GM19452 (cell line): Measurements from ENCODE around the gene TRRAP.

Experiments
- ATAC-seq: cut with Tn5 transposase; IDR thresholded peaks from one replicate; pipeline ENCODE4 v1.9.1; 2021; ENCODE audit not compliant: unreplicated experiment

Gene TRRAP

DNA sequence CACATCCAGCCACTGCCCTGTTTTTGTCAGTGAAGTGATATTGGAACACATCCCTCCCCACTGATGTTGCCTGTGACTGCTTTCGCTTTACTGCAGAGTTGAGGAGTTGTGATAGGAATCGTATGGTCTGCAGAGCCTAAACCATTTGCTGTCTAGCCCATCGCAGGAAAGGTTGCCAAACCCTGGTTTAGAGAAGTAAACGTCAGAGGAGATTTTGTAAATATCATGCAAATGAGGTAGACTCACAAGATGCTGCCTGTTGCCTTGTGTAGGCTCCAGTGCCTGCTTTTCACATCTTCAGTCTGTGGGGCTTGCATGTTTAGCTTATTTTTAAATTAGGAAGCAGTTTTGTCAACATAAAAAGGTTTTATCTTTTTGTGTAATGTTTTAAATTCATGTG is 107.1 kb downstream of the TRRAP start:
- no peak for ATAC-seq

DNA sequence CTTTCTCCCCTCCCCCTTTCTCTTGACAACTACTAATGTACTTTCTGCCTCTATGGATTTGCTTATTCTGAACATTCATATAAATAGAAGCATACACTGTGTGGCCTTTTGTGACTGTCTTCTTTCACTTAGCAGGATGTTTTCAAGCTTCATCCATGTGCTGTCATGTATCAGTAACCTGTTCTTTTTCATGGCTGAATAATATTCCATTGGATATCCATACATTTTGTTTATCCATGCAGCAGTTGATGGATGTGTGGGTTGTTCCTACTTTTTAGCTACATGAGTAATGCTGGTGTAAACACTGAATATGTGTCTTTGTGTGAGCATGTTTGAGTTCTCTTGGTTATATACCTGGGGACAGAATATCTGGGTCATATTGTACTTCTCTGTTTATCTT is 107.6 kb downstream of the TRRAP start:
- ATAC-seq, result no peak

DNA sequence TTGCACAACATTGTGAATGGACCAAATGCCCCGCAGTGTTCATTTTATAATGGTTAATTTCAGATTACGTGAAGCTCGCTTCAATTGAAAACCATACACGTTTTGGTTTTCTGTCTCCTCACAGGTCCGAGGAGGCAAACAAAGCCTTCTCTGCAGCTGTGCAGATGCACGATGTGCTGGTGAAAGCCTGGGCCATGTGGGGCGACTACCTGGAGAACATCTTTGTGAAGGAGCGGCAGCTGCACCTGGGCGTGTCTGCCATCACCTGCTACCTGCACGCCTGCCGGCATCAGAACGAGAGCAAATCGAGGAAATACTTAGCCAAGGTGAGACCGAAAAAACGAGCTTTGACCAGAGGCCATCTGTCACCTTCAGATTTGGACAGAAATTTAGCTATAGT is 110.3 kb downstream of the TRRAP start:
- ATAC-seq, result no peak

DNA sequence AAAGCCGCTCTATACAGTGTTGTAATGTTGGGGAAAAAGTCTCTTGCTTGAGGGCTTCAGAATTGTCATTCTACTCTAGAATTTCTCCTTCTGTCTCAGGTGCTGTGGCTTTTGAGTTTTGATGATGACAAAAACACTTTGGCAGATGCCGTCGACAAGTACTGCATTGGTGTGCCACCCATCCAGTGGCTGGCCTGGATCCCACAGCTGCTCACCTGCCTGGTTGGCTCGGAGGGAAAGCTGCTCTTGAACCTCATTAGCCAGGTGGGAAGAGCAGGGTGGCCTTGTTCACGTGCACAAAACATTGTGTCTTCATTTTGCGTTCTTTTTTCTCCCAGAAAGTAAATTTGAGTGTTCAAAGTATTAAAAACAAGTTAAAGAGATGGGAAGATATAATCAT is 112.0 kb downstream of the TRRAP start:
- no peak for ATAC-seq

DNA sequence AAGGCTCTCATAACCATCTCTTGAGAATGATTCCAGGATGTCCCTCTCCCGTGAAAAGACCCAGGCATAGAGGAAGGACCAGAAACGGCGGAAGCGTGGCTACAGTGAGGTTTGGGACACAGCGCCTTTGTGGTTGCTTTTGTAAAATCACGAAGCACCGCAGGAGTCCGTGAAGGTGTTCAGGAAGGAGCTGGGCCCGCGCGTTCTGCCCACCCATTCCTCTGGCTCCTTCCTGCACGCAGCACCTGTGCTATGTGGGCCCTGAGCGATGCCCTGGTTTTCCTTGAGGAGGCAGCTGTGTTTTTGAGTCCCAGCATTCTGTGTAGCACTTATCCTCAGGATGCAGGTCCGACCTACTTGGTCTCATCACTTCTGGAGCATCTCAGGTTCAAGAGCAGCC is 112.8 kb downstream of the TRRAP start:
- no peak for ATAC-seq

DNA sequence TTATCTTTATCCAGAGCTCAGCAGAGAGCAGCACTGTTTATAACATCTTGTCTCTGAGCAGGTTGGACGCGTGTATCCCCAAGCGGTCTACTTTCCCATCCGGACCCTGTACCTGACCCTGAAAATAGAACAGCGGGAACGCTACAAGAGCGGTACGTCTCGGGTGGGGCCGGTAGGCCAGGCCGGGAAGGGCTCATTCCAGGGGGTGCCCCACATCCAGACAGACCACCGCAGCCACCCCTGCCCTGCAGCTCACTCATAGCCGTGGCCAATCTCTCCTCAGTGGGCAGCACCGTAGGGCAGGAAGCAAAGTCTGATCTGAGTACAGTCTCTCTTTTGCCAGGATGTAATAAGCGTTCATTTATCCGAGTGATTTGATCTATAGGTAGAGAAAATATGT is 113.7 kb downstream of the TRRAP start:
- ATAC-seq, result no peak

DNA sequence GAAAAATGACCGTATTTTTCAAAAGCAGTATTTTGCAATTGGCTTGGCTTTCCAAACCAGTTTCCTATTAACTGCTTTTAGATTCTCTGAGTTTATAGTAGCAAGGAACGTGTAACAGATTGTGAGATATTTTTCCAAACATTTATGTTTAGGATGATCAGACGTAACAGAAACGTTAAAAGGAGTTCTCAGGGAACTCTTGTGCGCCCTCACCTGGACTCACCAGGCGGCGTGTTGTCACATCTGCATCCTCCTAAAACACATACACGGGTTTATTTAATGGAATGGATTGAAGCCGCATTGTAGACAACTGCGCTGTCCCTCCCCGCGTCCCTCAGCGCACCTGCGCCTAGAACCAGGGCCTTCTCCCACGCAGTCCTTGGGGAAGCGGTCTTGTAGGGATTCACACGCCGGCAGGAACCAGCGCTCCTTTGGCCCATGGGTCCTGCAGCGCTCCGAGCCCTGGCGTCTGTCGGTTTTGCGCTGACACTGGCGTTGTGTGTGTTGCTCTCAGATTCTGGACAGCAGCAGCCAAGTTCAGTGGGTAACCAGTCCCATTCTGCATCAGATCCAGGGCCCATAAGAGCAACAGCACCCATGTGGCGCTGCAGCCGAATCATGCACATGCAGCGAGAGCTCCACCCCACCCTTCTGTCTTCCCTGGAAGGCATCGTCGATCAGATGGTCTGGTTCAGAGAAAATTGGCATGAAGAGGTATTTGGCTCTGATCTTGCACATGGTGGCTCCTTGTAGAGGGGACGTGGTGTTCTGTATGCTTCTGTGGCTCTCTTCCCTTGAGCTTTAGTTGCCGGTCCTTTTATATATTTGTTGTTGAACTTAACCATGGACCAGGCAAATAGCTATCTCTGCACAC is 114.9 kb downstream of the TRRAP start:
- ATAC-seq, result no peak

DNA sequence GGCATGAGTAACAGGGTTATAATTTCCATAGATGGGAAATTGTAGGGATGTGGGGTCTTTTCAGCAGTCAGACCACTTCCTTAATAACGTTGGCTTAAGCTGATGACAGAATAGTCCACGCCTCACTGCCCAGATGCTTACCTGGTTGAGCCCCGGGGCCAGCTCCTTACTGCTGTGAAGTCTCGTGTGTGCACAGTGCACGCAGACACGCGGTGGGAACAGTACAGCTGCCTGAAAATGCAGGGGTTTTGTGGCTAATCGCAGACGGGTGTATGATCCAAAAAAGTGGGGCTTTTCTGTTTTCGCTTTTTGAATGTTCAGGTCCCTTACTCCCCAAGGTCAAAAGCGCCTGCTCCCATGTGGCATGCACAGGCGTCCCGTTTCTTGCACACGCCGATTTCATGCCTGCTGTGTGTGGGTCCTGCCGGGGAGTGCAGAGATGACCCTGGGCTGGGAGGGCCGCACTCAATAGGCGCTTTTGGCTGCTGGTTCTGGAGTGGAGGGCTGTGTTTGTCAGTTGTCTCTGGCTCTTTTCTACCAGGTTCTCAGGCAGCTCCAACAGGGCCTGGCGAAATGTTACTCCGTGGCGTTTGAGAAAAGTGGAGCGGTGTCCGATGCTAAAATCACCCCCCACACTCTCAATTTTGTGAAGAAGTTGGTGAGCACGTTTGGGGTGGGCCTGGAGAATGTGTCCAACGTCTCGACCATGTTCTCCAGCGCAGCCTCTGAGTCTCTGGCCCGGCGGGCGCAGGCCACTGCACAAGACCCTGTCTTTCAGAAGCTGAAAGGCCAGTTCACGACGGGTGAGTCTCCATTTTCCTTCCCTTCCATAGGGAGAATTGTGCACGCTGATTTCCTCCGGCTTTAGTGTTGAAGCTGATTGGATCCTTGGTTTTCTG is 116.0 kb downstream of the TRRAP start:
- no peak for ATAC-seq

DNA sequence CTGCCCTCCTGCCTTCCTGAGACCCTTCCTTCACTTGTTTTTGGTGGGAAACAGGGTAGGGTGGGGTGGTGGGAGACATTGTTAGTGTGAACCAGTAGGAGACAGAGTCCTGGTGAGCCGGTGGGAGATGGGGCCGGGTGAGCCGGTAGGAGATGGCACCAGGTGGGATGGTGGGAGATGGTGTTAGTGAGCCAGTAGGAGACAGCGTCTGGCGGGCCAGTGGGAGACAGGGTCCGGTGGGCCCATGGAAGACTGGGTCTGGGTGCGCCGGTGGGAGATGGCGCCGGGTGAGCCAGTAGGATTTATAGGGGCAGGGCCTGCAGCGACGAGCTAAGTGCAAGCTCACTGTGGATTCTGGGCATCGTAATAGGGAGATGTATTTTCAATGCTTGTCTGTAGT is 116.8 kb downstream of the TRRAP start:
- no peak for ATAC-seq

DNA sequence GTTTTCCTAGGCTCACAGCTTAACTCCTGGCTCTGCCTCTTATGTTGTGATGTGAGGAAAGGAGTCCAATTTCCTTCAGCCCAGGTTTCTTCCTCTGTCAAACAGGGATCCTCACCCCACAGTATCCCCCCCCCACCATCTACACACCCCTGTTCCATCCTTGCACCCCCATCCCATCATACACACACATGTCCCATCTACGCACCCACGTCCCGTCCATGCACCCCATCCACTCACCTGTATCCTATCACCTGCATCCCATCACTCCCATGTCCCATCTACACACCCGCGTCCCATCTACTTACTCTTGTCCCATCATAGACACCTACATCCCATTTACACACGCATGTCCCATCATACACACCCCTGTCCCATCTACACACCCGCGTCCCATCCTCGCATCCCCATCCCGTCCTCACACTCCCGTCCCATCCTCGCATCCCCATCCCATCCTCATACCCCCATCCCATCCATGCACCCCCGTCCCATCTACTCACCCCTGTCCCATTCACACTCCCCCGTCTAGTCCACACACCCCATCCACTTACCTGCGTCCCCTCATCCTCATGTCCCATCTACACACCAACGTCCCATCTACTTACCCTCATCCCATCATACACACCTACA is 117.3 kb downstream of the TRRAP start:
- no peak for ATAC-seq

DNA sequence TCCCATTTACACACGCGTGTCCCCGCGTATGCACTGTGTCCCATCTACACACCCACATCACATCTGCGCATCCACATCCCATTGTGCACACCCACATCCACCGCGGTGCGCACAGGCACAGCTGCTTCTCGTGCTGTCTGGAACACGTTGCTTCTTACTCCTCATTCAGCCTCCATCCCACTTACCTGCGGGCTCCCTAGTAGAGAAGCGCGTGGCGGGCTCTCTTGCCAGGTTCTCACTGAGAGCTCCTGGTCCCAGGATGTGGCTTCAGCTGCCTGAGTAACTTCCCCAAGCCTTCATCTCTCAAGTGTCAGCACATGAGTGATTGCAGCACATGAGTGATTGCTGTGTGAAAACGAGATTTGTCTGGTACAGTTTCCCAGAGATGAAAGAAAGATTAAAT is 117.8 kb downstream of the TRRAP start:
- no peak for ATAC-seq

DNA sequence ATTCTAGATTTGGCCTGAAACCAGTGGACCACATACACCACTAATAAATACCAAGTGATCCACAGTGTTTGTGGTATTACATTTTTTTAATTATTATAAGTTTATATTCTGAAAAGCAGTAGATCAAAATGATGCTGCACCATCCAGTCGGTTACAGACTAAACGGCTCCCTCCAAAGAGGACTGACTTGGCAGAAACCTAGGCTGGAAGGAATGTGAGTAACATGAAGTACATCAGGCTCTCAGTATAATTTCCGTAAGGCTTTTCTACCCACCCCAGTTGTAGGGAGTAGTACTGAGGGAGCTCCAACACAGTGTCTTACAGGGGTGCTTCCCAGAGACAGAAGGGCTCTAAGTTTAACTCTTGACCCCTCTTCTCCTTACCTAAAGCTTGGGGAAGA is 119.5 kb downstream of the TRRAP start:
- no peak for ATAC-seq

DNA sequence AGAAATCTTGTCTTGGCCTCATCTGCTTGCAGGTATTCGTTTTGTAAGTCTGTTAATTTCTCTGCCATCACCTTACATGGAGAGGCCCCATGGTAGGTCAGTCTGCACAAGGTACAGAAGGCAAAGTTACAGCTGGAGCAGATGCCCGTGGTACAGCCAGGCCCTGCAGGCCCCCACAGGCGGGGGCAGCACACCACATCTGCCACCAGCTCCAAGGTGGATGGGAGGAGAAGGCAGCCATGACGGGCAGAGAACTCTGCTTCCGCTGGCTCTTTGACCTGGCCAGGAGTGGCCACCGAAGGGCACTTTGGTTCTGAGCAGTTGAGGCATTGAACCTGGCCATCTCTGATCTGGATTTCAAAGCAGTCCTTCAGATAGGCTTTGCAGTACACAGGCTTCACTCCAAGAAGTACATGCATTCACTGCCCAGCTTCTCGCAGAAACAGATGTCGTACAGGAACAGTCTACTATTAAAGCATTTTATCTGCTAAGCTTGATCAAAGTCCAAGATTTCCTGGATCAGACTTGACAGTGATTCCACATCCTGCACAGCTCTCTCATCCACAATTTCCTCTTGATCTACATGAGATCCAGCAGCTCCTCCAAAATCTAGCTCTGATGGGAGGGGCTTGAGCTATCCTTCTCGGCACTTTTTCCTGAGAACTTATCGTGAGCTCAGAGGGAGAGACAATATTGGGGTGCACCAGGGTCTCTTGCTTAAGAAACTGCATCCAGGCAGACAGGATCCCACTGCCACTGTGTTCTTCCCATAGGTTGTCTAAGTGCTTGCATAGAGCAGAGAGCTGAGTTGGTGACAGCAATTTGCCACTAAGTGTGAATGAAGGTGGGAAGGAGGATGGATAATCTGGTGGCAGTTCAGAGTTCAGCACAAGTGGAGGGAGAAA is 120.7 kb downstream of the TRRAP start:
- ATAC-seq, result no peak

DNA sequence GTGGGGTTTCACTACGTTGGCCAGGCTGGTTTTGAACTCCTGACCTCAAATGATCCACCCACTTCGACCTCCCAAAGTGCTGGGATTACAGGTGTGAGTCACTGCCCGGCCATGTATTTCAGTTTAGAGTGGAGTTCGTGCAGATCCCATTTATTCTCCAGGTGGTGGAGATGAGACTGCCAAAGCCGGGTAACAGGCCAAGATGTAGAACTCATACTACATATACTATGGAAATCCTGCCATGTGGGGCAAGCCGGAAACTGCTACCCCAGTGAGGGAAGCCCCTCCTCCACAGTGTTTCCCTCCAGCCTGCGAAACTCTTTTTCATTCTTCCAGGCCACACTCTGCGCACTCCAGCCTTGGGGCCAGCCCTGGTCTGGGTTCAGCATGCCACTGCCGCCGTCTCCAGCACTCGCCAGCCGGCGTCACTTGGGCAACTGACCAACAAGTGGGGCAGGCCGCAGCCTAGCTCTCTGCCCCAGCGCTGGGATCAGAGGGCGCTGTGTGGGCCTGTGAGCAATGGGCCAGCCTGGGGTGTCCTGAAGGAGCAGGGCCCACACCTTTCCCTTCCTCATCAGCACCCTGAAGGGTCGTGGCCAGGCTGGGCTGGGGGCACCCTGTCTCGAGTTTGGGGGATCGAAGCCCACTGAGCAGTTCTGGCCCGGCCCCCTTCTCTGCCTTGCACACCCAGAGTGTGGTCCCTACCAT is 122.0 kb downstream of the TRRAP start:
- no peak for ATAC-seq

DNA sequence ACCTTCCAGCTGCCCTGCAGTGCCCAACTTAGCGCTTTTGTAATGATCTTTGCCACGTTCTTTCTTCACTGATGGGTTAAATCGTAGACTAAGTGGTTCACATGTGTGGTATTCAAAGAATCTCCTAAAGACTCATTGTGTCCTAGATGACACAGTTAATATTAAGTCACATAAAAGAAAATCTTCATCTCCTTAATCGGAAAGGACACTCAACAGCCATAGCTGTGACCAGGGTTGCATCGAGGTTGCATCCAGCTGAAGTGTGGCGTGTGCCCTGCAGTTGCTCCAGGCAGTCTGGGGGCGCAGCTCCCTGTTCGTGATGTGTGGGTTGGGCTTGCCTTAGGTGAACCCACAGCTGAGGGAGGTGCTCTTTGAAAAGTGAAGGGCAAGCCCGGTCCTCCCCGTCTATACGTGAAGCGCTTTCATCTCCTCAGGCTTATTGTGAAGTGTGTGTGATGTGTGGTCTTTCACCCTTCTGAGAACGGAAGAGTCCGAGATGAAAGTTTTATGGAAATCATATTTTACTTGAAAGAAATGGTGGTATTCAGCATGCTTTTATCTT is 122.7 kb downstream of the TRRAP start:
- no peak for ATAC-seq

DNA sequence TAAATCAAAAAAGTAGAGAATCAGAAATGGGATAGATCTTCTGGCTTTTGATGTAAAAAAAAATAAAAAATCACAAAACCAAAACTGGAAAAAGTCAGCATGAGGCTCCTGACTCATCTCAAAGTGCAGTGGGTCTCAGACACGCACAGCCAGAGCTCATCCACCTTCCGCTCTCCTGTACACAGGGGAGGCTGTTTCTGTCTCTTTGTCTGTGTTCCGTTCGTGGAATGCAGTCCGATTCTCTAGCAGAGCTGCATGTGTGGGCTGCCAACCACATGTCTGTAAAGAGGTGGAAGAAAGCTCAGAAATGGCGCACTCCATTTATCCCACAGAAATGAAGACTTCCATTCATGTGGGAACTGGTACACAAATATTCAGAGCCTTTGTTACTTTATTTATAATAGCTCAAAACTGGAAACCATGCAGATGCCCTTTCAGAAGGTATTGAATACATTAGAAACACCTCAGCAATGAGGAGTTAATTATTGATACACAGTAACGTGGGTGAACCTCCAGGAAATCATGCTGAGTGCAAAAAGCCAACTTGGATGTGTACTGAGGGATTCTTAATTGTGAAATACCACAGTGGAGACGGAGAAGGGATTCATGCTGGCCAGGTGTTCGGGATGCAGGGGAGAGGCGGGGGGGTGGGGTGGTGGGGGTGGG is 123.3 kb downstream of the TRRAP start:
- no peak for ATAC-seq

DNA sequence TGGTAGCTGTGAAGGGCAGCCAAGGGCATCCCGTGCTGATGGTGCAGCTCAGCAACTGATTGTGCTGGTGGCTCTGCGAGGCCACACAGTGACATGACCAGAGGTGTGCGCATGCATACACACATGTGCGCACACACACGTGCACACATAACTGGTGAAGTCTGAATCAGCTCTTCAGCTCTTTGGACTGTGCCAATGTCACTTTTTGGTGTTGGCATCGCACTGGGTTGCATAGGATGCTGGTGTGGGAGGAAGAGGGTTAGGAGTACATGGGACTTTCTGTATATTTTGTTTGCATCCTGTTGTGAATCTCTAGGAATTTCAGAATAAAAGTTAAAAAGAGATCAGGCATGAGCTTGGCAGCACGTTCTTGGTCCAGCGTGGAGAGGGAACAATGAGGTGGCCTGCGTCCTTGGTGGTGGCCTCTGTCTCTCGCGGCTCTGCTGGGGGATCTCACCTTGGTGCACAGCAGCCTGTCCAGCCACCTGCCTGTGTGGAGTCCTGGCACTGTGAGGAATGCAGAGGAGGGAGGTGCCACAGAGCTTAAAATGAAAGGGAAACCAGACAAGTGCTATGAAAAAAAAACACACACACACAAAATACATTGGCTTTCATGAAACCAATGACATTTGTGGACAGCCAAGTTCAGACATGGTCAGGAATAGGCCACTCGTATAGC is 124.0 kb downstream of the TRRAP start:
- no peak for ATAC-seq

DNA sequence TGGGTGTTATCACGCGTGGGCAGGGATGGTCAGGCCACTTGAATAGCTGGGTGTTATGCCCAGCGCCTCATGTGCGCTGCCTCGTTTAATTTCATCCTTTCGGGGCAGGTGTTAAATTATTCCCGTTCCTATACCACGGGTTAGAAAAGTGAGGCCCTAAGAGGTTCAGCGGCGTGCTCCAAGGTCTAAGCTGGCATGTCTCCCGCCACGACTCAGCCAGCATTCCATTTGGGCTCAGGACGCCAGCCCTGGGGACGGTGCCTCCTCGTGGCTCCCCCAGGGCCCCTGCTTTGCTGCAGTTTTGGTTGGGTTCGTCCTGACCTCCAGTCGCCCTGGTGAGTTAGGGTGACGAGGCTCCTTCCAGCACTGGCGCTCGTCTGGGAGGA is 124.5 kb downstream of the TRRAP start:
- ATAC-seq, result no peak

DNA sequence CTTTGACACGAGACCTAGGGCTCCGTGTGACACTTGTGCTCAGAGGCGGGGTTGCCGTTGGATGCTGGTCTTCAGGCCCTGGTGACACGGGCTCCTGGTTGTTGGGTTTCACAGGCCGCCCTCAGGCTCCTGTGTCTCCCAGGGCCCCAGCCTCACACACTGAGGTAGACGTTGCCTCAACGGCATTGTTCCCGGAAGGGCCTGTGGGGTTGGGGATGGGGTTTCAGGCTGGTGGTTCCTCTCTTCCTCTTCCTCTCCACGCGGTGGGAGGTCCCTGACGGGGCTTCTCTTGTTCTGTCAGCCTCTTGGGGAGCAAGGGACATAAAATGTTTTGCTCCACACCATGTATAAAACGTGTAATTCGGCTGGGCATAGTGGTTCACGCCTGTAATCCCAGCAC is 125.1 kb downstream of the TRRAP start:
- no peak for ATAC-seq
